HG03196 (cell line): Measurements from ENCODE around the gene SLC24A3.

ENCODE experiments used
- ATAC-seq: cut with Tn5 transposase; IDR thresholded peaks from one replicate; pipeline ENCODE4 v1.9.1; 2021; ENCODE audit not compliant: unreplicated experiment

SLC24A3 gene

GRCh38 chr20:19212469-19212815 lies at the start of gene SLC24A3:
Gene SLC24A3 (plus strand): TSS chr20:19212642.
- ATAC-seq: no peak

DNA sequence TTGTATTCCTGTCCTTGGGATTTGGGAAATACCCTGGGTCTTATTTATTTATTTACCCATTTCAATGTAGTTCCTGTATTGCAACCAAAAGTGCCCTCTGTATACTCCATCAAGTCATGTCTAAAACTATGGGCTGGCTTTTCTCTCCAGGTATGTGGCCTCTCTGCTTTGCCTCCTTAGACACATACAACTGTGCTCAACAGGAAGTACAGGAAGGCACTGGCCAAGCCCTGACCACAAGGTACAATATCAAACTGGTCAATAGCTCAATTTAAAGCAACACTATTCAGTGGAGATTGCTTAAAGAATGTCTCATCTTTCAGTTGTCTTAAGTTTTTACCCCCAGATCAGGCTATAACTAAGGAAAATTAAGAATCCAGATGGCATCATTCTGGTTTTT lies 42.3 kb upstream of the SLC24A3 start:
- ATAC-seq: no peak

DNA sequence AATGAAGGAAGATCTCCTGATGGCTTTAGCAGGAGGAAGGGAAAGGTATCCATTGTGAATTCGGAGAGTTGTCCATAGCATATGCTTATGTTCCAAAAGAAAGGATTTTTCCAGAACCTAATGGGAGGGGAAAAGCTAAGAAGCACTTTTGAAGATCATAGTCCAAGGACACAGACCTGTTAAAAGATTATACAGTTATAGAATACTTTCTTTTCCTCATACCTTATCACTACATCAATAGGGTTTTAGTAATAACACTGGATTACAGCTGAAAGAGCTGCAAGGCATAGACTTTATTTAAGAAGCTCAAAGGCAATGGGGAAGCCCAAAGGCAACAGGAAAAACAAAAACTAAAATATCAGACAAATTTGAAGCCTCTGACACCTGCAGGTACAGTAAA lies 39.8 kb upstream of the SLC24A3 start:
- no peak for ATAC-seq

DNA sequence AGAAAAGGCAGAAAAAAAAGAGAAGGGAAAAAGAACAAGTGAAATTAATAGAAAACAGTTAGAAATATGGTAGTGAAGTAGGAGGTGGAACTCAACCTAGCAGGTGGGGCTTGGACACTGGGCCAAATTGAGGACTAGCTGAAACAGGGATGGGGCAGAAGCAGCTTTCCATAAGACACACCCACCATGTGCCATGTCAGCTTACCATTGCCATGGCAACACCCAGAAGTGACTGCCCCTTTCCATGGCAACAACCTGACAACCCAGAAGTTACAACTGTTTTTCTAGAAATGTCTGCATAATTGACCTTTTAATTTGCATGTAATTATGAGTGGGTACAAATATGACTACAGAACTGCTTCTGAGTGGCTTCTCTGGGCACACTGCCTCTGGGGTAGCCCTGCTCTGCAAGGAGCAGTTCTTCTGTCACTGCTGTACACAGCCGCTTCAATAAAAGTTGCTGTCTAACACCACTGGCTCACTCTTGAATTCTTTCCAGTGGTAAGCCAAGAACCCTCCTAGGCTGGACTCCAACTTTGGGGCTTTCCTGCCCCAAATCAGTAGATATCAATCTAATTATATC lies 35.9 kb upstream of the SLC24A3 start:
- no peak for ATAC-seq

DNA sequence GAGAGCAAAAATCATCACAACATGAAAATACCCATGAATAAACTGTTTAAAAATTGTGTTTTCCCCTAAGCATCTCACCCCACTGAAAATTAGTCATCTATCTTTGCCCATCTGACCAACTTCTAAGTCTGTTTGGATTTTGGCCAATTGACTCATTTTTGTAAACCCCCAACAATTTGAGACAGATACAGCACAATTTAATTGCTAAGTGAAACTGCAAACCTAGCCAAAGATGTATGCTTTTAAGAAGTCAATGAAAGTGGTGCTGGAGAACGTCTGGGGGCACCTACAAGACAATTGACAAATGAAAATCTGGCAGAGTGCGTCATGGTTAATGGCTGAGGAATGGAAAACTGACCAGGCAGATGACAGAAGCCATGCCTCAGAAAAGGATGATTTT lies 30.9 kb upstream of the SLC24A3 start:
- no peak for ATAC-seq

DNA sequence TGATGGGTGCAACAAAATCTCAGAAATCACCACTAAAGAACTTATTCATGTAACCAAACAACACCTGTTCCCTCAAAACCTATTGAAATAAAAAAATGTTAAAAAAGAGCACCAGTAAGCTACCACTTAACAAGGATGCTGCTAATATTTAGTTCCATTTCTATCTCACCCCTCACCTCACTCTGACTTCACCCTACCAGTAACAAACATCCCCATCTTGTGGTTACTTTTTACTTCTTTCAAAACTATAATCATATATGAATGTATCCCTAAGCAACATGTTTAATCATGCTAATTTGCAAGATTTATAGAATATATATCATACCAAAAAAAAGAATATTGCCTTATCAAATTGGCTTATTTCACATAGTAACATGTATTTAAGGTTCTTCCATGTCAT lies 27.4 kb upstream of the SLC24A3 start:
- no peak for ATAC-seq

DNA sequence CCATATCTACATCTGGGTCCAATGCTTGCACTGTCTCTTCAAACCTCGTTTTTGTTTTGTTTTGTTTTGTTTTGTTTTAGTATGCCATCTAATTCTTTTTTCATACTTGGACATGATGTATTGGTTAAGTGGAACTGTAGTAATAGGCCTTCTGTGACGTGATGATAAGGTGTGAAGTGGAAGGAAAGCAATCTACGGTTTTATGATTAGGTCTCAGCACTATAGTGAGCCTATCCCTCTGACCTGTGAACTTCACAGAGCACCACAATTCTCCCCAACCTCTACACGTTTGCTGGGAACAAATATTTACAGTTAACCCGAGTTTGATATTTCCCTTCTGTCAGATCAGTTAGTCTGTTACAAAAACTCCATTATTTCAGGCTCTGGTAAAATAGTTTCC lies 19.1 kb upstream of the SLC24A3 start:
- no peak for ATAC-seq

- no peak for ATAC-seq
Measured at GRCh38 chr20:19205981-19206396, 6.5 kb upstream of the SLC24A3 start.

DNA sequence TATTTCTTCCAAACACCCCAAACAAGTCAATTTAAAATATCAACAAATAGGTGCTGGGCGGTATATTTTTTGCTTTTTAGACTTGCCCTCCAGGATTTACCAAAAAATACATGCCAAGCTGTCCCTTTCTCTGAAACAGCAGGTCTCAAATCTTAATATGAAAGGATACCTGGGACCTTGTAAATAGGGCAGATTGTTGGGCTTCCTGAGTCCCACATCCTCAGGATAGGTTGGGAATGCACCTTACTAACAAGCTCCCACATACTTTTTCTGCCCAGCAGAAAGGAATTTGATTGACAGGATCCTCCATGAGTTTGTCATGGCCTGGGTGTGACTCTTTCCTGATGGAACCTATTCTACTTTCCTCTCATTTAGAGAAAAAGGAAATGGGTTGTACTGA lies 4.9 kb upstream of the SLC24A3 start:
- ATAC-seq: no peak

DNA sequence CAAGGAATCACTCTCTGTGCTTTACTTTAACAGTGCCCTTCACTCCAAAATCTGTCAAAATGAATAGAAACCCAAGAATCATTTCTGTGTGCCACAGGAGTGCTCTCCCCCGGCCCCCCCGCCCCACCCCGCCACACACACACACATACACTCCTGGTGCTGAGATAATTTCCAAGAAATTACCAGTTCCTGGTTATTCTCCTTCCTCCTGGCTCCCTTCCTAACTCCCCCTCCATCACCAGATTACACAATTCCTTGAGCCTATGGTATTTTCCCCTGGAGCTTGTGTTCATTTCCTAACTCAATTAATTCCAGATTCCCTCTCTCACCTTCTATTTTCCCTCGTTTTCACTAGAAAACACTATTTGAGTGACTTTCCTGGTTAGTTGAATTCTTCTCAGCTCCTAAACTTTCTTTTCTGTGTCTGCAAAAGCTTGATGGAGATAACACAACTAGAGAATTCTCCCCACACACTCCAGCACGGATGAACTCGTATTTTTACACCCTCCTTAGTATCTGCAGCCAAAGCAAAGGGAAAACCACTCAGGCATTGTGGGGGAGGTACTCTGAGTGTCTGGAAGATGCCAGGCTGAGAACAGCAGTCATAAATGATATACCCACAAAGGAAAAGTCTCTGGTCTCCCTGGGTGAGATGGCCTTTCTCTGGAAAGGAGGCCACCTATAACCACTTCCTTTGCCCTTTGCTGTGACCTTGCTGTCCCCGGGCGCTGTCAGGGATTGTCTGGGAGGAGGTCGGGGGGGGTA lies 1.9 kb upstream of the SLC24A3 start:
- no peak for ATAC-seq

- no peak for ATAC-seq
Measured at GRCh38 chr20:19211252-19211651, 1.2 kb upstream of the SLC24A3 start.

- no peak for ATAC-seq
Measured at GRCh38 chr20:19211661-19212468, 577 bp upstream of the SLC24A3 start.

GRCh38 chr20:19212821-19213502 lies 520 bp downstream of the SLC24A3 start:
- no peak for ATAC-seq

GRCh38 chr20:19213946-19214490 lies 1.6 kb downstream of the SLC24A3 start:
- no peak for ATAC-seq

DNA sequence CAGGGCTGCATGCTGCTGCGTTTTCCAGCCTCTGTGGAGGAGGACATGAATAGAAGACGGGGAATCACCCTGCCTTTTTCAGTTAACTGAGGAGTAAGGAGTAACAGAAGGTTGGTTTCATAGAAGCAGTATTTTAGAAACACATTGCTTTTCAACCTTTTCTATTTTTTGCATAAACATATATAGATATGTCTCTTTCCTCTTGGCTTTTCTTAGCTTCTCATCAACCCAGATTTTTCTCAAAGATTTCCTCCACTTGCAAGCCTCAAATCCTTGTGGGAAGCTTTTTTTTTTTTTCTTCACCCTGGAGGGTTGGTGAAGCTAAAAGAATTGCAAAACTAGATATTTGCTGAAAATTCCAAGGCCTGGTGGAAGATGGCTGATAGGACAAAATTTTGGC lies 6.0 kb downstream of the SLC24A3 start:
- ATAC-seq: no peak

DNA sequence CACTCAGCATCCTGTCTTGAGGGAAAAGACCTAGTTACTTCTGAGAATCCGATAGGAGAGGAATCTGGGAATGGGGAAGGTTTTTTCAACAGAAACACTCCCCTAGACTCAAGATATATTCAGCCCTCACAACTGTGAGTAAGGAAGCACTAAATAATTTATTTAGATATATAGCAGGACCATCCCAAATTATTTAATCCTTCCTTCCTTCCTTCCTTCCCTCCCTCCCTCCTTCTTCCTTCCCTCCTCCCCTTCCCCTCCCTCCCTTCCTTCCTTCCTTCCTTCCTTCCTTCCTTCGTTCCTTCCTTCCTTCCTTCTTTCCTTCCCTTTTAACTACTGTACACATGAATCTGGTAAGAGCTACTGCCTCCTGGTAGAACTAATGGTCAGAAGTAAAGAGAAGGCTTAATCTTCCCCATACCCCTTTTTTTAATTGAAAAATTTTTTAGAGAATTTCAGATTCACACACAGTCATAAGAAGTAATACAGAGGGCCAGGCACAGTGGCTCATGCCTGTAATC lies 10.1 kb downstream of the SLC24A3 start:
- no peak for ATAC-seq

DNA sequence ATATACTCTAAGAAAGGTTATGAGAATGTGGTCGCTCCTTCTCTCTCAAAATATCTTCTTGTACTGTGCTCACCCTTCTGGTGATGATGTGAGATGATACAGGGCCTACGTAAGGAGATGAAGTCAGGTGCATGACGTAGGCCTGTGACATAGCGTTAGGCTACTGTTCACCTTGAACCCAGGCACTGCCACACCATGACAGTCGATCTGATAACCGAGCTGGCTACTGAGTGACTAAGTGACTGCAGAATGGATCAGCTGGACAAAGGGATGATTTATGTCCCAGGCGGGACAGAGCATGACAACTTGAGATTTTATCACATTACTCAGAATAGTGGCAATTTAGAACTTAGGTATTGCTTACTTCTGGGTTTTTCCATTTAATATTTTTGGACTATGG lies 11.2 kb downstream of the SLC24A3 start:
- no peak for ATAC-seq

- no peak for ATAC-seq
Measured at GRCh38 chr20:19231359-19232035, 19.1 kb downstream of the SLC24A3 start.

DNA sequence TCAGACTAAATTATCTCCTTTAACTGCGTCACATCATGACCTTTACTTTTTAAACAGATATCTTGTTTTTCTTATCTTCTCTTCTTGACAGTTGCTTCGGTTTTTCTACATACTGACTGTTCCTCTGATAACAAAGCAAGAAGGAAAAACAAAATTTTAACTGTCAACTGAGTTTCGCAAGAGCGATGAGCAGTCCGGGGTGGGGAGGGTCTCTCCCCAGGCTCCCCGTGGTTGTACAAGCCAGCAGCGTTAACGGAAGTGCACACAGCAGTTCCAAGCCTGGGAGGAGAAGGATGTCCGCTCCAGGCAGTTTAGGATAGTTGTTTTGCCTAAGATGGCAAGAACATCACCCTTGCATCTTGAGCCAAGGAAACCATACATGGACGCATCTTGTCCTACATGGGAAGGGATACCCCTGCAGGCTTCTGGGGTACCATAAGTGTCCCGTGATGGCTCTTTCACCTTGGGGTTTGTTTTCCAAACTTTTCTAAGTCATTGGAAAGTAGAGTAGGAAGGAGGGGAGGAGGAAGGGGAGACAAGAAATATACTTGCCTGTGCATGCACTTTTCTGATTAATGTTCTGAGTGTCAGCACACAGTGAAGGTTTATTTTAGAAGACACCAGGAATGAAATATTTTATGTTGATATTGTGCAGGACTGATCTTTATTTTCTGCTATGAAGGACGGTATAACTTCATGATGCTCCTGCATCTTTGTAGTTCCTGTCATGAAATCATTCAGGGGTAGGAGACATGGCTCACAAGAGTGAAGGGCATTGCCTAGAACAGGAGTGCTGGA lies 20.8 kb downstream of the SLC24A3 start:
- no peak for ATAC-seq
